Natural killer cell (primary cell): ENCODE results near the gene TAF6. TPM values are rescaled to one million over a fixed set of nuclear protein-coding genes. Genes with fewer than 3 reads are reported as not detected.

ENCODE experiments used
- ATAC-seq, 3 donors: fragments of 150-1000 bp in 2 of 3; fragments of 200-7000 bp in 1 of 3; cut with Tn5 transposase; 1 replicate in 1 of 3; 2 replicates in 2 of 3; pipeline ENCODE4 v1.10.0; 2021; ENCODE audit warnings: mild to moderate bottlenecking in 2 of 3, moderate library complexity in 2 of 3
- DNase-seq, 2 donors: peaks; one replicate each; pipeline versions ENCODE4 v3.0.0 to v3.0.0-alpha.2; 2013 to 2021; ENCODE audit warnings: mixed read lengths in 1 of 2
- H3K27ac ChIP-seq: one replicate; pipeline ENCODE4 v1.5.1; 2013; ENCODE audit warnings: mild to moderate bottlenecking, low read length
- H3K27me3 ChIP-seq: one replicate; pipeline ENCODE4 v1.6.1; 2013; ENCODE audit warnings: low read length; ENCODE audit not compliant: control insufficient read depth, insufficient read depth
- H3K36me3 ChIP-seq: one replicate; pipeline ENCODE4 v1.6.1; 2013; ENCODE audit warnings: low read length; ENCODE audit not compliant: control insufficient read depth, insufficient read depth
- H3K4me1 ChIP-seq: one replicate; pipeline ENCODE4 v1.6.1; 2013; ENCODE audit warnings: low read length; ENCODE audit not compliant: control insufficient read depth, insufficient read depth
- H3K4me3 ChIP-seq: one replicate; pipeline ENCODE4 v1.5.1; 2013; ENCODE audit warnings: low read length
- H3K9me3 ChIP-seq: one replicate; pipeline ENCODE4 v1.6.1; 2013; ENCODE audit warnings: low read length; ENCODE audit not compliant: control insufficient read depth, insufficient read depth
- H3K27ac Mint-ChIP-seq, 2 donors: one replicate each; pipeline ENCODE4 v1.8.0; 2022; ENCODE audit warnings: mild to moderate bottlenecking in 2 of 2, mixed read lengths in 2 of 2, moderate library complexity in 1 of 2
- H3K27me3 Mint-ChIP-seq, 2 donors: one replicate each; pipeline ENCODE4 v1.8.0; 2022; ENCODE audit warnings: low read depth in 2 of 2, mixed read lengths in 2 of 2
- H3K36me3 Mint-ChIP-seq: one replicate; pipeline ENCODE4 v1.8.0; 2022; ENCODE audit warnings: mixed read lengths
- H3K4me1 Mint-ChIP-seq, 2 donors: one replicate each; pipeline ENCODE4 v1.8.0; 2022; ENCODE audit warnings: mixed read lengths in 2 of 2
- H3K4me3 Mint-ChIP-seq: one replicate; pipeline ENCODE4 v1.8.0; 2022; ENCODE audit warnings: mild to moderate bottlenecking, moderate library complexity, mixed read lengths
- H3K9me3 Mint-ChIP-seq, 2 donors: one replicate each; pipeline ENCODE4 v1.8.0; 2022; ENCODE audit warnings: mixed read lengths in 2 of 2
- WGBS: methylation state at CpG from one replicate; pipeline ENCODE4 v1.1.7; 2013; ENCODE audit warnings: missing lambda C conversion rate; ENCODE audit not compliant: insufficient coverage; 5-methylcytosine and 5-hydroxymethylcytosine counted together
- intact Hi-C: fragments of 100-400 bp; cut with micrococcal nuclease; formaldehyde crosslinking; loops from one replicate; pipeline ENCODE4 v1.14.2; 2022
- total RNA-seq, 4 donors: library from RNA; stranded (reverse); fragments of 120-200 nt in 1 of 4; gene quantifications; one replicate each; pipeline versions ENCODE4 v1.2.3 to v1.2.4, GENCODE V29; 2013 to 2022
- TF ChIP-seq, protein P1 (sequence below): fragments of 200-600 bp; IDR thresholded peaks from one replicate; pipeline ENCODE4 v1.8.0; 2022; ENCODE audit warnings: antibody characterized with exemption

TAF6 gene
- total RNA-seq, 3 donors from 2014 or later (not counting 1 experiment from before 2014, with no cell fraction given) = 42.2 to 56.8 (median 47.9) TPM

DNA sequence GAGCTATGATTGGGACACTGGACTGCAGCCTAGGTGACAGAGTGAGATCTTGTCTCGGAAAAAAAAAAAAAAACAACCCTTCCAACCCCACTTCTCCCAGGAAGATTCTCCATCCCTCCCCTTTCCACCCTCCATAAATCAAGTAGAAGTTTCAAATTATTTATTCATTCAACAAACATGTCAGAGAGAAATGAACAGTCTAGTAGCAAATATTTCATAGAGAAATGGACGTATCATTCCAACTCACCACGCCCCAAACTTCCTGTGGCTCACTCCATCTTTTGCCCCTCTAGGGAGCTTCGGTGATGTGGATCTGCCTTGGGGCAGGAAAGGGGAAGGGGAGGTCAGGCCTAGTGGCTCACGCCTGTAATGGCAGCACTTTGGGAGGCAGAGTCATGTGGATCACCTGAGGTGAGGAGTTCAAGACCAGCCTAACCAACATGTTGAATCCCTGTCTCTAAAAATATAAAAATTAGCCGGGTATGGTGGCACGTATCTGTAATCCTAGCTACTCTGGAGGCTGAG is 40.0 kb upstream of the TAF6 start:
- Histone ChIP-seq H3K36me3 (peaks cover 19% of the 10 kb centered on the region), H3K27me3 (no peaks in the 10 kb centered on the region), H3K27ac (peak overlapping the region; percentile 64), H3K4me1 (peaks cover 28% of the 10 kb centered on the region), H3K9me3 (no peaks in the 10 kb centered on the region), H3K4me3 (peak overlapping the region; percentile 66)
- WGBS = 72% methylated on average over 5 of the region's 7 CpGs
- Mint-ChIP-seq H3K27me3 (no peaks in the 10 kb centered on the region), H3K4me3 (peak overlapping the region; percentile 84), H3K27ac (peak overlapping the region; percentile 71 to 85), H3K4me1 (peaks cover 6 to 17% of the 10 kb centered on the region in 2 donors), H3K36me3 (no peaks in the 10 kb centered on the region), H3K9me3 (no peaks in the 10 kb centered on the region)
- TF ChIP-seq, protein P1, sequence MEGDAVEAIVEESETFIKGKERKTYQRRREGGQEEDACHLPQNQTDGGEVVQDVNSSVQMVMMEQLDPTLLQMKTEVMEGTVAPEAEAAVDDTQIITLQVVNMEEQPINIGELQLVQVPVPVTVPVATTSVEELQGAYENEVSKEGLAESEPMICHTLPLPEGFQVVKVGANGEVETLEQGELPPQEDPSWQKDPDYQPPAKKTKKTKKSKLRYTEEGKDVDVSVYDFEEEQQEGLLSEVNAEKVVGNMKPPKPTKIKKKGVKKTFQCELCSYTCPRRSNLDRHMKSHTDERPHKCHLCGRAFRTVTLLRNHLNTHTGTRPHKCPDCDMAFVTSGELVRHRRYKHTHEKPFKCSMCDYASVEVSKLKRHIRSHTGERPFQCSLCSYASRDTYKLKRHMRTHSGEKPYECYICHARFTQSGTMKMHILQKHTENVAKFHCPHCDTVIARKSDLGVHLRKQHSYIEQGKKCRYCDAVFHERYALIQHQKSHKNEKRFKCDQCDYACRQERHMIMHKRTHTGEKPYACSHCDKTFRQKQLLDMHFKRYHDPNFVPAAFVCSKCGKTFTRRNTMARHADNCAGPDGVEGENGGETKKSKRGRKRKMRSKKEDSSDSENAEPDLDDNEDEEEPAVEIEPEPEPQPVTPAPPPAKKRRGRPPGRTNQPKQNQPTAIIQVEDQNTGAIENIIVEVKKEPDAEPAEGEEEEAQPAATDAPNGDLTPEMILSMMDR = no peak
- DNase-seq = peak in 1 of 2 donors; percentile 19
- intact Hi-C loops = no loop called here
- ATAC-seq = no peak

DNA sequence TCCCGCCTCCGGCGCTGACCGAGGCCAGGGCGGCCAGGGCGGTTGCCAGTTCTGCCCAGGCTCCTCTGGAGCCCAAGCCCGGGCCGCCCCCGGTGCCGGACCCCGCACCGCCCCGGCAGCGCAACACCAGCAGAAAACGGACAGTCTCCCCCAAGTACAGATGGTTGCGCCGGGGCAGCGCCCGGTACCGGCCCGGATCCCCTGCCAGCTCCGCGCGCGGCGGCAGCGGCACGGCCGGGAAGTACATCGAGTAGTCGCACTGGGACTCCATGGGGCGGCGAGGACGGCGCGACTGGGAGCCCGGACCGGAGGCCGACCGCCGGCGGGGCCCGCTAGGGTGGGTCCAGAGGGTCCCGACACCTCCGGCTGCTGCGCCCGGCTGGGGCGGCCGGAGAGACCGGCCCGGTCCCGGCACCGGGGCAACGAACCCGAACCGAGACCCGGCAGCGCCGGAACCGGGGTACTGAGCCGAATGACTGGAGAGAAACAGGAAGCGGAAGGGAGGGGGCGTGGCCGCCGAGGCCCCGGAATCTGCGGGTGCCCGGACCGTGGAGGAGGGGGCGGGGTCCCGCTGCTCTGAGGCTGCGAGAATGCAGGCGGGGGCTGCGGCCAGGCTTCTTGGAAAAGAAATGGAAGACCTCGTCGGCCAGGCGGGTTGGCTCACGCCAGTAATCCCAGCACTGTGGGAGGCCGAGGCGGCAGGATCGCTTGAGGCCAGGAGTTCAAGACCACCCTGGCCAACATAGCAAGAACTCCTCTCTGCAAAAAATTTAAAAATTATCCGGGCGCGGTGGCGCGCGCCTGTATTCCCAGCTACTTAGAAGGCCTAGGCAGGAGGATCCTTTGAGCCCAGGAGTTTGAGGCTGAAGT is 39.3 kb upstream of the TAF6 start, which contains the start of gene TRAPPC14:
Gene TRAPPC14 (minus strand): TSS at position 495 of the 870 bp plus-strand sequence. CDS start 224 bp downstream, at position 271.
- H3K27me3 ChIP-seq = no peaks in the 10 kb centered on the region
- no peaks in the 10 kb centered on the region for H3K9me3 Mint-ChIP-seq
- intact Hi-C loops = loop anchor here (1.0 kb wide), 1 partner anchor 10 kb away; the partner anchor contains the start of gene LAMTOR4
- H3K4me1 Mint-ChIP-seq = peaks cover 6 to 20% of the 10 kb centered on the region in 2 donors
- no peaks in the 10 kb centered on the region for H3K36me3 Mint-ChIP-seq
- ATAC-seq = peak; percentile 91 to 94 (median 94)
- under 1% methylated on average over 87 of the region's 87 CpGs for WGBS
- H3K27me3 Mint-ChIP-seq = no peaks in the 10 kb centered on the region
- DNase-seq = peak; percentile 88 to 93
- peaks cover 26% of the 10 kb centered on the region for H3K36me3 ChIP-seq
- H3K9me3 ChIP-seq = no peaks in the 10 kb centered on the region
- H3K27ac Mint-ChIP-seq = peak within 1 kb of the TSS; percentile 80 to 85
- TF ChIP-seq, protein P1 = no peak
- H3K4me3 ChIP-seq = peak within 1 kb of the TSS; percentile 66
- peaks cover 31% of the 10 kb centered on the region for H3K4me1 ChIP-seq
- H3K4me3 Mint-ChIP-seq = peak within 1 kb of the TSS; percentile 86
- H3K27ac ChIP-seq = peak within 1 kb of the TSS; percentile 64

DNA sequence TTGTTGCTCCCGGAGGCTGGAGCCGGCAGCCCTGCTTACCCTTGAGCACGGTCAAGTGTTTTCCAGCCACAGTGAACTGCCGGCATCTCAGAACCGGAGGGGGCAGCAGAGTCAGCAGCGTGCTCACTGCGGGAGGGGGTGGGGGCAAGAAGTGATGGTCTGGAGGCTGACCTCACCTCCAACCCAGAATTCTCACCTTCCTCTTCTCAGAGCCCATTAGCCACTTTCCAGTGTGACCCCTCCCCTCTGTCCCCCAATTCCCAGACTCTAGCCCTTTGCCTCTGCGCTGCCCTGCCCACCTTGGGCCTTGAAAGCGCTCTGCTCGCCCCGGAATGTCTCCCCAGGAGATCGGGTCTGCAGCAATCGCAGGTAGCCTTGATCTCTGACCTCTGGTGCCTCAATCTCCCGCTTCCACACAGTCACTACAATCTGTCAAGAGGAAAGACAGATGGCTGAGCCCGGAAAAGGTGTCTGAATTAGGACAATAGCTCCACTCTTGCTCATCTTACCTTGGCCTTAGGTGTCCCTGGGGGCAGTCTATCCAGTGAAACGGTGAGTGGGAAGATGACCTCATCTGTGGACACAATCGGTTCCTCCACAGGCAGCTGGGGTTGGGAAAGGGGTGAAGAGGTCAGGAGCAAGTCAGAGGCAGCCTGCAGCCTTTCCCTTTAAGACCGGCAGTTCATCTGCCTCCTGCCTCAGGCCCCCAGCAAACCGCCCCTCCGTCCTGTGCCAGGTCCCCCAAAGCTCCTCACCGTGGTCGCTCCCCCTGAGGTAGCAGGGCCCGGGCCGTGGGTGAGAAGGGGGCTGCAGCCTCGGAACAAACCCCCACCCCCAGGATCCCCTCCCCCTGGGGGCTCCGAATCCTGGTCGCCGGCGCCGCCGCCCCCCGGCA is 38.4 kb upstream of the TAF6 start:
- H3K4me3 Mint-ChIP-seq = peak overlapping the region; percentile 86
- H3K9me3 Mint-ChIP-seq = no peaks in the 10 kb centered on the region
- peaks cover 35% of the 10 kb centered on the region for H3K4me1 ChIP-seq
- no peaks in the 10 kb centered on the region for H3K36me3 Mint-ChIP-seq
- peak in 1 of 2 donors; percentile 33 for DNase-seq
- 34% methylated on average over 30 of the region's 32 CpGs for WGBS
- H3K4me3 ChIP-seq = peak overlapping the region; percentile 66
- no peaks in the 10 kb centered on the region for H3K27me3 Mint-ChIP-seq
- H3K36me3 ChIP-seq = peaks cover 30% of the 10 kb centered on the region
- intact Hi-C loops = loop anchor here (1.0 kb wide), 1 partner anchor 9 kb away; the partner anchor contains the start of gene LAMTOR4
- no peaks in the 10 kb centered on the region for H3K9me3 ChIP-seq
- peak in 1 of 3 donors; percentile 1 for ATAC-seq
- H3K27ac Mint-ChIP-seq = peak overlapping the region; percentile 80 to 85
- no peaks in the 10 kb centered on the region for H3K27me3 ChIP-seq
- H3K27ac ChIP-seq = peak overlapping the region; percentile 56
- TF ChIP-seq, protein P1 = no peak
- H3K4me1 Mint-ChIP-seq = peaks cover 7 to 23% of the 10 kb centered on the region in 2 donors
